Measurements from ENCODE around the gene OTX1. TPM values are rescaled to one million over a fixed set of nuclear protein-coding genes. Genes with fewer than 3 reads are reported as not detected.

OTX1 gene
- total RNA-seq, 1 experiment from 2014 or later, result 14.4 TPM

- intact Hi-C loops (cut with micrococcal nuclease; ENCODE audit: unreplicated experiment), result no loop called here
- Histone ChIP-seq H3K9me3 (0 out of 2 replicates have a peak, but pooled peaks cover 3% of the 10 kb centered on the region), H3K4me3 (ENCODE audit: low read depth, low read length) (no peak overlapping the region), H3K27me3 (replicated peaks; ENCODE audit: control insufficient read depth, insufficient read depth, low read length) (no peaks in the 10 kb centered on the region), H3K36me3 (ENCODE audit: control insufficient read depth, insufficient read depth, low read length) (peaks cover 6% of the 10 kb centered on the region), H3K4me1 (no peaks in the 10 kb centered on the region)
- Mint-ChIP-seq H3K9me3 (ENCODE audit: unreplicated experiment) (no peaks in the 10 kb centered on the region), H3K36me3 (ENCODE audit: insufficient read depth, unreplicated experiment) (peaks cover 39% of the 10 kb centered on the region), H3K27me3 (ENCODE audit: insufficient read depth, unreplicated experiment) (no peaks in the 10 kb centered on the region), H3K4me3 (ENCODE audit: unreplicated experiment) (no peak overlapping the region), H3K4me1 (ENCODE audit: low read depth, unreplicated experiment) (no peaks in the 10 kb centered on the region), H3K27ac (ENCODE audit: unreplicated experiment) (no peak overlapping the region)
- POLR2A ChIA-PET, result no interaction called here
- DNase-seq, result peak in 1 of 2 experiments; percentile 14
- no TSS peak for BruUV-seq (replicated peaks)
- no peak for TF ChIP-seq CTCF (IDR thresholded peaks at IDR 0.05; ENCODE audit: insufficient read depth in 1 of 2, low read depth in 1 of 2, low read length in 1 of 2, severe bottlenecking in 1 of 2, unreplicated experiment in 1 of 2)
- CTCF ChIA-PET, result interaction anchor here (0.7 kb wide), 1 partner anchor 165 kb away, joined by 6 read pairs; no protein-coding TSS in a partner anchor
Observed at GRCh38 chr2:63056107-63057050, 5.7 kb downstream of the OTX1 start.

- intact Hi-C loops (cut with micrococcal nuclease; ENCODE audit: unreplicated experiment), result no loop called here
- Histone ChIP-seq H3K4me3 (ENCODE audit: low read depth, low read length) (no peak overlapping the region), H3K4me1 (no peaks in the 10 kb centered on the region), H3K36me3 (ENCODE audit: control insufficient read depth, insufficient read depth, low read length) (peaks cover 6% of the 10 kb centered on the region), H3K9me3 (0 out of 2 replicates have a peak, but pooled peaks cover 3% of the 10 kb centered on the region), H3K27me3 (replicated peaks; ENCODE audit: control insufficient read depth, insufficient read depth, low read length) (no peaks in the 10 kb centered on the region)
- no peak overlapping the region for H3K27ac Mint-ChIP-seq (ENCODE audit: unreplicated experiment)
- peaks cover 39% of the 10 kb centered on the region for H3K36me3 Mint-ChIP-seq (ENCODE audit: insufficient read depth, unreplicated experiment)
- BruUV-seq (replicated peaks), result TSS peak; percentile 22
- no peaks in the 10 kb centered on the region for H3K27me3 Mint-ChIP-seq (ENCODE audit: insufficient read depth, unreplicated experiment)
- no peaks in the 10 kb centered on the region for H3K9me3 Mint-ChIP-seq (ENCODE audit: unreplicated experiment)
- peak in 1 of 2 experiments; percentile 29 for DNase-seq
- no peak for TF ChIP-seq CTCF (IDR thresholded peaks at IDR 0.05; ENCODE audit: insufficient read depth in 1 of 2, low read depth in 1 of 2, low read length in 1 of 2, severe bottlenecking in 1 of 2, unreplicated experiment in 1 of 2)
- ChIA-PET CTCF (no interaction called here), POLR2A (no interaction called here)
- no peaks in the 10 kb centered on the region for H3K4me1 Mint-ChIP-seq (ENCODE audit: low read depth, unreplicated experiment)
- no peak overlapping the region for H3K4me3 Mint-ChIP-seq (ENCODE audit: unreplicated experiment)
Observed at GRCh38 chr2:63057249-63058143, 6.9 kb downstream of the OTX1 start.

Data from Caco-2 (cell line).